HEK293T (cell line): Measurements from ENCODE around the gene KCNIP1.

Source experiments
- CTCF ChIA-PET: fragments of 350-600 bp; formaldehyde crosslinking; extraction: SDS; loops from one replicate; lab custom pipeline; 2021; ENCODE audit warnings: antibody characterized with exemption, inconsistent platforms; lab: Yijun Ruan, JAX
- POLR2A ChIA-PET: fragments of 350-600 bp; formaldehyde crosslinking; extraction: SDS; loops from one replicate; lab custom pipeline; 2020; ENCODE audit warnings: antibody characterized with exemption, inconsistent platforms; lab: Yijun Ruan, JAX
- DNase-seq: peaks from one replicate; pipeline ENCODE4 v3.0.0; 2012; ENCODE audit warnings: mixed read lengths; ENCODE audit errors: extremely low spot score
- ARNT ChIP-seq: fragments of 450-650 bp; IDR thresholded peaks from 2 replicates; pipeline ENCODE4 v1.6.1; 2017; ENCODE audit warnings: mild to moderate bottlenecking
- BHLHE40 ChIP-seq: fragments of 450-650 bp; IDR thresholded peaks from 2 replicates; pipeline ENCODE4 v1.6.1; 2016; ENCODE audit warnings: mild to moderate bottlenecking, moderate library complexity, borderline replicate concordance
- CTBP1 ChIP-seq: fragments of 450-650 bp; IDR thresholded peaks from 2 replicates; pipeline ENCODE4 v1.6.1; 2016; ENCODE audit warnings: borderline replicate concordance
- ELF4 ChIP-seq: fragments of 450-650 bp; IDR thresholded peaks from 2 replicates; pipeline ENCODE4 v1.6.1; 2017; ENCODE audit warnings: antibody characterized with exemption
- FOXA1 ChIP-seq: fragments of 450-650 bp; IDR thresholded peaks from 2 replicates; pipeline ENCODE4 v1.6.1; 2016; ENCODE audit warnings: mild to moderate bottlenecking
- FOXK2 ChIP-seq: fragments of 450-650 bp; IDR thresholded peaks from 2 replicates; pipeline ENCODE4 v1.6.1; 2016; ENCODE audit warnings: mild to moderate bottlenecking
- FOXM1 ChIP-seq: fragments of 450-650 bp; IDR thresholded peaks from 2 replicates; pipeline ENCODE4 v1.6.1; 2017; ENCODE audit warnings: mild to moderate bottlenecking, borderline replicate concordance
- HDGF ChIP-seq: fragments of 450-650 bp; IDR thresholded peaks from 2 replicates; pipeline ENCODE4 v1.6.1; 2017; ENCODE audit warnings: antibody characterized with exemption, borderline replicate concordance
- L3MBTL2 ChIP-seq: fragments of 450-650 bp; conservative IDR thresholded peaks from 2 replicates; pipeline ENCODE4 v1.6.1; 2016; ENCODE audit warnings: mild to moderate bottlenecking
- LEF1 ChIP-seq: fragments of 450-650 bp; IDR thresholded peaks from 2 replicates; pipeline ENCODE4 v1.6.1; 2017; ENCODE audit warnings: mild to moderate bottlenecking, borderline replicate concordance
- NFRKB ChIP-seq: fragments of 450-650 bp; IDR thresholded peaks from 2 replicates; pipeline ENCODE4 v1.6.1; 2016; ENCODE audit warnings: mild to moderate bottlenecking, moderate library complexity
- SP1 ChIP-seq: fragments of 450-650 bp; IDR thresholded peaks from 2 replicates; pipeline ENCODE4 v1.6.1; 2017
- SUZ12 ChIP-seq: fragments of 450-650 bp; IDR thresholded peaks from 2 replicates; pipeline ENCODE4 v1.6.1; 2016; ENCODE audit warnings: mild to moderate bottlenecking
- TARDBP ChIP-seq: fragments of 450-650 bp; IDR thresholded peaks from 2 replicates; pipeline ENCODE4 v1.6.1; 2016
- ZNF384 ChIP-seq: fragments of 450-650 bp; IDR thresholded peaks from 2 replicates; pipeline ENCODE4 v1.6.1; 2016
- TF ChIP-seq, protein P1 (sequence below): fragments of 450-650 bp; IDR thresholded peaks from 2 replicates; pipeline ENCODE4 v1.6.1; 2016

The KCNIP1 gene

DNA sequence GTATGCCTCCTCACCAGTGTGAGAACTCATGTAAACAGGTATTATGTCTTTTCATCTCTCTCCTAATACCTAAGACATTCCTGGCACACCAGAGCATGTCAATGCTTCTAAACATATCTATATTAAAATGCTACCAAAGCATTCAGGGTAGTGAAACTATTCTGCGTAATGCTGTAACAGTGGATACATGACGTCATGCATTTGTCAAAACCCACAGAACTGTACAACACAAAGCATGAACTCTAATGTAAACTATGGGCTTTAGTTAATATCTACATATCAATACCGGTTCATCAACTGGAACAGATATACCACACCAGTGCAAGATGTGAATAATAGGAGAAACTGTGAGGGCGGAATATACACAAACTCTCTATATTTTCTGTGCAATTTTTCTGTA lies 207.5 kb downstream of the KCNIP1 start:
- POLR2A ChIA-PET, result no interaction called here
- CTCF ChIA-PET, result no interaction called here
- DNase-seq, result no peak
- no peak for TF ChIP-seq FOXK2
- no peak for TF ChIP-seq ARNT
- no peak for TF ChIP-seq HDGF
- TF ChIP-seq, protein P1, sequence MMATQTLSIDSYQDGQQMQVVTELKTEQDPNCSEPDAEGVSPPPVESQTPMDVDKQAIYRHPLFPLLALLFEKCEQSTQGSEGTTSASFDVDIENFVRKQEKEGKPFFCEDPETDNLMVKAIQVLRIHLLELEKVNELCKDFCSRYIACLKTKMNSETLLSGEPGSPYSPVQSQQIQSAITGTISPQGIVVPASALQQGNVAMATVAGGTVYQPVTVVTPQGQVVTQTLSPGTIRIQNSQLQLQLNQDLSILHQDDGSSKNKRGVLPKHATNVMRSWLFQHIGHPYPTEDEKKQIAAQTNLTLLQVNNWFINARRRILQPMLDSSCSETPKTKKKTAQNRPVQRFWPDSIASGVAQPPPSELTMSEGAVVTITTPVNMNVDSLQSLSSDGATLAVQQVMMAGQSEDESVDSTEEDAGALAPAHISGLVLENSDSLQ, result no peak
- no peak for TF ChIP-seq ZNF384
- no peak for TF ChIP-seq BHLHE40
- TF ChIP-seq SP1, result no peak
- TF ChIP-seq FOXA1, result no peak
- no peak for TF ChIP-seq SUZ12
- TF ChIP-seq TARDBP, result no peak

DNA sequence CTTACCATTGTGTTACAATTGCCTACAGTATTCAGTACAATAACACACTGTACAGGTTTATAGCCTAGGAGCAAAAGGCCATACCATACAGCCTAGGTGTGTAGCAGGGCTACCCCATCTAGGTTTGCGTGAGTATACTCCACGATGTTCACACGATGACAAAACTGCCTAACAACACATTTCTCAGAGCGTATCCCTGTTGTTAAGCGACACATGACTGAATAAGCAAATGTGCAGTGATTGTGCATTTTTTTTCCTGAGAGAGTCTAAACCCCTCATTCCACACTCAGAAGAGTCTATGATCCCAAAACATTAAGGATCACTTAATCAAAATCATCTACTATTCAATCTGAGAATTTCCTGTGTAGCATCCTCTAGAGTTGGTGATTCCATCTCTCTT lies 211.3 kb downstream of the KCNIP1 start:
- DNase-seq, result no peak
- TF ChIP-seq ZNF384, result no peak
- TF ChIP-seq SP1, result no peak
- TF ChIP-seq ELF4, result no peak
- TF ChIP-seq L3MBTL2, result no peak
- TF ChIP-seq FOXA1, result no peak
- TF ChIP-seq BHLHE40, result no peak
- no peak for TF ChIP-seq FOXK2
- no peak for TF ChIP-seq FOXM1
- no peak for TF ChIP-seq TARDBP
- TF ChIP-seq LEF1, result no peak
- TF ChIP-seq, protein P1, result no peak
- no peak for TF ChIP-seq HDGF
- TF ChIP-seq CTBP1, result no peak
- no peak for TF ChIP-seq SUZ12
- TF ChIP-seq NFRKB, result no peak
- TF ChIP-seq ARNT, result no peak
- ChIA-PET POLR2A (no interaction called here), CTCF (no interaction called here)

DNA sequence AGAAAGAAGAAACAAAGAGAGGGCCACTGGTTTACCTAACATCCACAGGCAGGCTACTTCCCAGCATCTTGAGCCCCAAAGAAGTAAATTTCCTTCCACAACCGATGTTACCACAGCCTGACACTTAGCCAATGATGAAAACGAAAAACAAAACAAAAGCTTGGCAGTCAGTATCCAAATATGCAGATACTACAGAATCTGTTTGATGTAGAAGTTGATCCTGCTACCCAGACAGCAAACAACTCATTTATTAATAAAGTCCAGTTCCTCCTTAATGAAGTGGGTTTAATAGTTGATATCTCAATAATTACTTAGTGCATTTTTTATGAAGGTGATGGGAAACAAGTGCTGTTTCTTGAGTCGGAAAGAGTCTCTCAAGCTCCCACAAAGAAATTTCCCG lies 212.6 kb downstream of the KCNIP1 start:
- DNase-seq, result no peak
- POLR2A ChIA-PET, result no interaction called here
- TF ChIP-seq LEF1, result no peak
- no peak for TF ChIP-seq ARNT
- no peak for TF ChIP-seq L3MBTL2
- TF ChIP-seq, protein P1, result no peak
- no peak for TF ChIP-seq FOXM1
- no peak for TF ChIP-seq BHLHE40
- CTCF ChIA-PET, result no interaction called here

DNA sequence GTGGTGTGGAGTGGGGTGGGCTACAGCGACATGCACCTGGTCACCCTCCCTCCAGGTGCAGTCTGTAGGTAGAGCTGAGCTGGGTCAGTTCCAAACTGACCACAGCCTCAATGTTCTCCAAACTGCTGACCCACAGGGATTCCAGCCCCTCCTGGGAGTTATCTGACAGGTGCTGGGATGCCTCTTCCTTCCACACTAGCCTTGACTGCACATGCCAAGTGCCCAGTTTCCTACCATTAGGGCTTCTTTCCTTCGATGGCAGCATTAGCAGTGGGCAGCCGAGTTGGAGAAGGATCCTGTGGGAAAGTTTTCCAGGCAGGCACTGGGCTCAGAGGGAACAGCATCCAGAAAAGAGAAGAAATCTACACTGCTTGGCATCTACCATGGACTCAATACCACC lies 215.7 kb downstream of the KCNIP1 start:
- no peak for DNase-seq
- ChIA-PET POLR2A (no interaction called here), CTCF (no interaction called here)
- TF ChIP-seq SUZ12 (no peak), NFRKB (no peak), ELF4 (no peak), FOXK2 (no peak), CTBP1 (no peak), ARNT (no peak), FOXA1 (no peak), LEF1 (no peak), SP1 (no peak)
- TF ChIP-seq, protein P1, result no peak

DNA sequence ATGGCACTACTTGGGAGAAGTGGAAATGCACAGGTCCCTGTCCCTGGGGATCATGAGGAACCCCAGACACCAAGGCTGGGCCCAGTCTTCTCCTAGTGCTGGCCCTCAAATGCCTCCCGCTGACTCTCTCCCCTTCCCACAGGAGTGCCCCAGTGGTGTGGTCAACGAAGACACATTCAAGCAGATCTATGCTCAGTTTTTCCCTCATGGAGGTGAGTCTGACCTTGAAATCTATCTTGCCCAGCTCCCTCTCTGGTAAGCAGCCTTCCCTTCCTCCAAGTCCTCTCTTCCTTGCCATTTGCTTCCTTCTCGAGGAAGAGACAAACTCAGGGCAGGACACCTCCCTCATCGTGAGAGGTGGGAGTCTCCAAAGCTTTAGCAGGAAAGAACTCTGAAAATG lies 216.4 kb downstream of the KCNIP1 start:
- TF ChIP-seq NFRKB (no peak), ELF4 (no peak), SUZ12 (no peak), SP1 (no peak), HDGF (no peak), CTBP1 (no peak), ZNF384 (no peak), TARDBP (no peak), FOXA1 (no peak), BHLHE40 (no peak), FOXK2 (no peak), LEF1 (no peak), L3MBTL2 (no peak), FOXM1 (no peak), ARNT (no peak)
- TF ChIP-seq, protein P1, result no peak
- POLR2A ChIA-PET, result no interaction called here
- DNase-seq, result no peak
- CTCF ChIA-PET, result no interaction called here
